HEK293 (cell line): ENCODE measurements around the gene ZNF24.

Experiments used
- KLF8 ChIP-seq: fragments of 450-650 bp; formaldehyde crosslinking; IDR thresholded peaks from 2 replicates; pipeline ENCODE4 v1.5.1; 2016; ENCODE audit warnings: missing biosample characterization, missing genetic modification characterization
- PRDM1 ChIP-seq: fragments of 450-650 bp; formaldehyde crosslinking; IDR thresholded peaks from 2 replicates; pipeline ENCODE4; 2016; ENCODE audit warnings: missing biosample characterization, missing genetic modification characterization
- PRDM4 ChIP-seq: fragments of 450-650 bp; formaldehyde crosslinking; IDR thresholded peaks from 2 replicates; pipeline ENCODE4 v1.5.1; 2017; ENCODE audit warnings: missing biosample characterization, missing genetic modification characterization
- SP2 ChIP-seq: fragments of 450-650 bp; formaldehyde crosslinking; IDR thresholded peaks from 2 replicates; pipeline ENCODE4 v1.5.1; 2016; ENCODE audit warnings: missing biosample characterization, missing genetic modification characterization
- SP7 ChIP-seq: fragments of 450-650 bp; formaldehyde crosslinking; IDR thresholded peaks from 2 replicates; pipeline ENCODE4 v1.5.1; 2016; ENCODE audit warnings: missing biosample characterization, missing genetic modification characterization
- ZBTB10 ChIP-seq: fragments of 450-650 bp; formaldehyde crosslinking; IDR thresholded peaks from 2 replicates; pipeline ENCODE4 v1.5.1; 2016; ENCODE audit warnings: missing biosample characterization, missing genetic modification characterization
- ZBTB17 ChIP-seq: fragments of 450-650 bp; formaldehyde crosslinking; IDR thresholded peaks from 2 replicates; pipeline ENCODE4 v1.5.1; 2016; ENCODE audit warnings: missing biosample characterization, missing genetic modification characterization
- ZBTB8A ChIP-seq: fragments of 450-650 bp; formaldehyde crosslinking; IDR thresholded peaks from 2 replicates; pipeline ENCODE4 v1.5.1; 2016; ENCODE audit warnings: missing biosample characterization, missing genetic modification characterization
- ZFP37 ChIP-seq: fragments of 450-650 bp; formaldehyde crosslinking; IDR thresholded peaks from 2 replicates; pipeline ENCODE4 v1.5.1; 2016; ENCODE audit warnings: missing biosample characterization, missing genetic modification characterization
- ZNF140 ChIP-seq: fragments of 450-650 bp; formaldehyde crosslinking; IDR thresholded peaks from 2 replicates; pipeline ENCODE4 v1.5.1; 2016; ENCODE audit warnings: missing biosample characterization, missing genetic modification characterization
- ZNF214 ChIP-seq: fragments of 450-650 bp; formaldehyde crosslinking; IDR thresholded peaks from 2 replicates; pipeline ENCODE4 v1.5.1; 2017; ENCODE audit warnings: missing biosample characterization, mild to moderate bottlenecking, missing genetic modification characterization, borderline replicate concordance
- ZNF311 ChIP-seq: fragments of 450-650 bp; formaldehyde crosslinking; IDR thresholded peaks from 2 replicates; pipeline ENCODE4 v1.5.1; 2017; ENCODE audit warnings: missing biosample characterization, missing genetic modification characterization, borderline replicate concordance
- ZNF473 ChIP-seq: fragments of 450-650 bp; formaldehyde crosslinking; IDR thresholded peaks from 2 replicates; pipeline ENCODE4 v1.5.1; 2017; ENCODE audit warnings: missing biosample characterization, missing genetic modification characterization
- ZNF548 ChIP-seq: fragments of 450-650 bp; formaldehyde crosslinking; IDR thresholded peaks from 2 replicates; pipeline ENCODE4 v1.5.1; 2016; ENCODE audit warnings: missing biosample characterization, missing genetic modification characterization
- ZNF600 ChIP-seq: fragments of 450-650 bp; formaldehyde crosslinking; IDR thresholded peaks from 2 replicates; pipeline ENCODE4 v1.5.1; 2016; ENCODE audit warnings: missing biosample characterization, missing genetic modification characterization
- ZNF639 ChIP-seq: fragments of 450-650 bp; formaldehyde crosslinking; IDR thresholded peaks from 2 replicates; pipeline ENCODE4 v1.5.1; 2016; ENCODE audit warnings: missing biosample characterization, missing genetic modification characterization
- ZNF654 ChIP-seq: fragments of 450-650 bp; formaldehyde crosslinking; IDR thresholded peaks from 2 replicates; pipeline ENCODE4 v1.5.1; 2016; ENCODE audit warnings: low read depth, missing biosample characterization, missing genetic modification characterization
- ZNF776 ChIP-seq: fragments of 450-650 bp; formaldehyde crosslinking; IDR thresholded peaks from 2 replicates; pipeline ENCODE4 v1.5.0; 2017; ENCODE audit warnings: missing biosample characterization, missing genetic modification characterization, borderline replicate concordance
- ZNF791 ChIP-seq: fragments of 450-650 bp; formaldehyde crosslinking; IDR thresholded peaks from 2 replicates; pipeline ENCODE4 v1.5.1; 2016; ENCODE audit warnings: missing biosample characterization, missing genetic modification characterization
- ZNF830 ChIP-seq: fragments of 450-650 bp; IDR thresholded peaks from 2 replicates; pipeline ENCODE4 v1.5.0; 2018; ENCODE audit warnings: missing biosample characterization, missing genetic modification characterization, low read depth, mild to moderate bottlenecking, moderate library complexity
- ZSCAN16 ChIP-seq: fragments of 450-650 bp; formaldehyde crosslinking; IDR thresholded peaks from 2 replicates; pipeline ENCODE4 v1.5.1; 2016; ENCODE audit warnings: missing biosample characterization, missing genetic modification characterization
- ZSCAN30 ChIP-seq: fragments of 450-650 bp; IDR thresholded peaks from 2 replicates; pipeline ENCODE4 v1.5.1; 2018; ENCODE audit warnings: missing biosample characterization, mild to moderate bottlenecking, missing genetic modification characterization, moderate library complexity
- ZSCAN4 ChIP-seq: fragments of 450-650 bp; formaldehyde crosslinking; IDR thresholded peaks from 2 replicates; pipeline ENCODE4 v1.5.1; 2017; ENCODE audit warnings: missing biosample characterization, missing genetic modification characterization
- TF ChIP-seq, protein P1 (sequence below): fragments of 450-650 bp; formaldehyde crosslinking; IDR thresholded peaks from 2 replicates; pipeline ENCODE4 v1.5.1; 2016; ENCODE audit warnings: missing biosample characterization, missing genetic modification characterization
- TF ChIP-seq, protein P2 (sequence below): fragments of 450-650 bp; formaldehyde crosslinking; IDR thresholded peaks from 2 replicates; pipeline ENCODE4 v1.5.1; 2016; ENCODE audit warnings: missing biosample characterization, missing genetic modification characterization
- TF ChIP-seq, protein P3 (sequence below): fragments of 450-650 bp; formaldehyde crosslinking; IDR thresholded peaks from 2 replicates; pipeline ENCODE4 v1.5.1; 2016; ENCODE audit warnings: missing biosample characterization, missing genetic modification characterization

The ZNF24 gene

DNA sequence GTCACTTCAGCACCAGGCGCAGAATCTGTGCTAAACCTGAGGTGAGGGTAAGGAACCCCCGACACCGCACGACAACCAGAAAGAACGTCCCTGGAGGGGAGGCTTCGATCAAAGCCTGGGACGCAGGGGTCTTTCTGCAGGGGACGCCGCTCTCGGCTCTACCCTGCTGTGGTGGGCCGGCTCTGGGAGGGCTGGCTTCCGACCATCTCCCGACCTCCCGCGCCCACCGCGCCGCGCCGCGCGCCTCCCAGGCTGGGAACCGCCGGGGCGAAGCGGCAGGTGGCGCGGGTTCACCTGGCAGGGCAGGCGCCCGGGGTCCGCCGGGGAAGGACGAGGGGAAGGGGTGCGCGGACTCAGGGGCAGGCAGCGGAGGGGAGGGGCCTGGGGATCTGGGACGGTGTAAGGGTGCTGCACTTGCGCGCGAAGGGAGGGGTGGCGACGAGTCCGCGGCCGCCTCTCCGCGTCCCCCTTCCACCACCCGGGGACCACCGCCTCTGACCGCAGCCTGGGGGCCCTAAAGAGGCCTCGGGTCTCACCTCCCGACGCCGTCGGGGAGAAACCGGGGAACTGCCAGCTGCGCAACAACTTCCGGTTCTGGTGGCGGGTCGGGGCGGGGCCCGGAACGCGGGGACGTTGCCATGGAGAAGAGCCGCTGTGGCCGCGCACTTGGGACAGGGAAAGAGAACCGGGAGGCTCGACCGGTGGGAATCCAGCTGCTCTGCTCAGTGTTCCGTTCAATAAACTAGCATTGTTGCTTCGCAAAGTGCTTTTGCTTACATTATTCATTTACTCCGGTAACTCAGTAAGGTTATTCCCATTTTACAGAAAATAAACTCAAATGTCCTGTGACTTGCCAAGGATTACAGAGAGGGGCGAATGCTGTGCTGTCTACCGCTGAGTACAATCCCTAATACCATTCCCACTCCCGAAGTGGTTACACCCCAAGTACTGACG lies 32.8 kb upstream of the ZNF24 start, which contains the start of gene ZNF396 (continued):
- no peak for TF ChIP-seq ZSCAN30 (tag by site-specific recombination)
- TF ChIP-seq ZNF830 (tag by site-specific recombination): no peak
- TF ChIP-seq ZBTB17 (tag by site-specific recombination): peak; percentile 27; the same call in 1 of the 2 replicates
- TF ChIP-seq ZSCAN16: no peak
- no peak for TF ChIP-seq ZNF473 (tag by site-specific recombination)
- TF ChIP-seq ZNF140 (tag by site-specific recombination): no peak
- 0 out of 2 replicates have a peak, but pooled peaks have one; percentile 43 for TF ChIP-seq SP7 (tag by site-specific recombination)
- peak; percentile 32; the same call in 1 of the 2 replicates for TF ChIP-seq KLF8 (tag by site-specific recombination)
- TF ChIP-seq ZSCAN4 (tag by site-specific recombination): no peak
- TF ChIP-seq ZFP37 (tag by site-specific recombination): 0 out of 2 replicates have a peak, but pooled peaks have one; percentile 24
- no peak for TF ChIP-seq ZNF548 (tag by site-specific recombination)
- TF ChIP-seq ZBTB8A (tag by site-specific recombination): no peak
- TF ChIP-seq, protein P1, sequence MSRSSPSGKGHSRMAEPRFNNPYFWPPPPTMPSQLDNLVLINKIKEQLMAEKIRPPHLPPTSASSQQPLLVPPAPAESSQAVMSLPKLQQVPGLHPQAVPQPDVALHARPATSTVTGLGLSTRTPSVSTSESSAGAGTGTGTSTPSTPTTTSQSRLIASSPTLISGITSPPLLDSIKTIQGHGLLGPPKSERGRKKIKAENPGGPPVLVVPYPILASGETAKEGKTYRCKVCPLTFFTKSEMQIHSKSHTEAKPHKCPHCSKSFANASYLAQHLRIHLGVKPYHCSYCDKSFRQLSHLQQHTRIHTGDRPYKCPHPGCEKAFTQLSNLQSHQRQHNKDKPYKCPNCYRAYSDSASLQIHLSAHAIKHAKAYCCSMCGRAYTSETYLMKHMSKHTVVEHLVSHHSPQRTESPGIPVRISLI (tag by site-specific recombination): no peak
- TF ChIP-seq PRDM4 (tag by site-specific recombination): 0 out of 2 replicates have a peak, but pooled peaks have one; percentile 32
- TF ChIP-seq ZBTB10 (tag by site-specific recombination): peak; percentile 70; the same call in 1 of the 2 replicates
- no peak for TF ChIP-seq ZNF776
- TF ChIP-seq SP2 (tag by site-specific recombination): peak; percentile 55
- TF ChIP-seq, protein P2, sequence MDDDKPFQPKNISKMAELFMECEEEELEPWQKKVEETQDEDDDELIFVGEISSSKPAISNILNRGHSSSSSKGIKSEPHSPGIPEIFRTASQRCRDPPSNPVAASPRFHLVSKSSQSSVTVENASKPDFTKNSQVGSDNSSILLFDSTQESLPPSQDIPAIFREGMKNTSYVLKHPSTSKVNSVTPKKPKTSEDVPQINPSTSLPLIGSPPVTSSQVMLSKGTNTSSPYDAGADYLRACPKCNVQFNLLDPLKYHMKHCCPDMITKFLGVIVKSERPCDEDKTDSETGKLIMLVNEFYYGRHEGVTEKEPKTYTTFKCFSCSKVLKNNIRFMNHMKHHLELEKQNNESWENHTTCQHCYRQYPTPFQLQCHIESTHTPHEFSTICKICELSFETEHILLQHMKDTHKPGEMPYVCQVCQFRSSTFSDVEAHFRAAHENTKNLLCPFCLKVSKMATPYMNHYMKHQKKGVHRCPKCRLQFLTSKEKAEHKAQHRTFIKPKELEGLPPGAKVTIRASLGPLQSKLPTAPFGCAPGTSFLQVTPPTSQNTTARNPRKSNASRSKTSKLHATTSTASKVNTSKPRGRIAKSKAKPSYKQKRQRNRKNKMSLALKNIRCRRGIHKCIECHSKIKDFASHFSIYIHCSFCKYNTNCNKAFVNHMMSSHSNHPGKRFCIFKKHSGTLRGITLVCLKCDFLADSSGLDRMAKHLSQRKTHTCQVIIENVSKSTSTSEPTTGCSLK (tag by site-specific recombination): no peak
- TF ChIP-seq ZNF214 (tag by site-specific recombination): no peak
- no peak for TF ChIP-seq ZNF600 (tag by site-specific recombination)
- no peak for TF ChIP-seq ZNF639 (tag by site-specific recombination)
- TF ChIP-seq ZNF654: no peak
- no peak for TF ChIP-seq ZNF791 (tag by site-specific recombination)
- TF ChIP-seq, protein P3, sequence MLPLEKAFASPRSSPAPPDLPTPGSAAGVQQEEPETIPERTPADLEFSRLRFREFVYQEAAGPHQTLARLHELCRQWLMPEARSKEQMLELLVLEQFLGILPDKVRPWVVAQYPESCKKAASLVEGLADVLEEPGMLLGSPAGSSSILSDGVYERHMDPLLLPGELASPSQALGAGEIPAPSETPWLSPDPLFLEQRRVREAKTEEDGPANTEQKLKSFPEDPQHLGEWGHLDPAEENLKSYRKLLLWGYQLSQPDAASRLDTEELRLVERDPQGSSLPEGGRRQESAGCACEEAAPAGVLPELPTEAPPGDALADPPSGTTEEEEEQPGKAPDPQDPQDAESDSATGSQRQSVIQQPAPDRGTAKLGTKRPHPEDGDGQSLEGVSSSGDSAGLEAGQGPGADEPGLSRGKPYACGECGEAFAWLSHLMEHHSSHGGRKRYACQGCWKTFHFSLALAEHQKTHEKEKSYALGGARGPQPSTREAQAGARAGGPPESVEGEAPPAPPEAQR (tag by site-specific recombination): no peak; the same call in 1 of the 2 replicates
- no peak for TF ChIP-seq ZNF311 (tag by site-specific recombination)
- no peak for TF ChIP-seq PRDM1
